HL-60 (cell line): ENCODE results near the gene MLLT1.

Experiments used
- CTCF ChIP-seq: IDR thresholded peaks from one replicate; pipeline ENCODE4 v1.5.1; 2011; ENCODE audit warnings: low read length, control low read depth, inconsistent platforms; ENCODE audit not compliant: insufficient read depth
- POLR2AphosphoS5 ChIP-seq: IDR thresholded peaks from 2 replicates; pipeline ENCODE4 v1.6.1; 2012; ENCODE audit warnings: low read depth
- SPI1 ChIP-seq: IDR thresholded peaks from 2 replicates; pipeline ENCODE4 v1.6.1; 2012; ENCODE audit warnings: low read depth, mild to moderate bottlenecking, borderline replicate concordance
- TF ChIP-seq, protein P1 (sequence below): IDR thresholded peaks from 2 replicates; pipeline ENCODE4 v1.6.1; 2012; ENCODE audit warnings: low read depth; ENCODE audit not compliant: insufficient replicate concordance

GRCh38 chr19:6260912-6261650, 18.7 kb downstream of the MLLT1 start:
- TF ChIP-seq CTCF (peak; percentile 52), POLR2AphosphoS5 (no peak), SPI1 (no peak)
- TF ChIP-seq, protein P1, sequence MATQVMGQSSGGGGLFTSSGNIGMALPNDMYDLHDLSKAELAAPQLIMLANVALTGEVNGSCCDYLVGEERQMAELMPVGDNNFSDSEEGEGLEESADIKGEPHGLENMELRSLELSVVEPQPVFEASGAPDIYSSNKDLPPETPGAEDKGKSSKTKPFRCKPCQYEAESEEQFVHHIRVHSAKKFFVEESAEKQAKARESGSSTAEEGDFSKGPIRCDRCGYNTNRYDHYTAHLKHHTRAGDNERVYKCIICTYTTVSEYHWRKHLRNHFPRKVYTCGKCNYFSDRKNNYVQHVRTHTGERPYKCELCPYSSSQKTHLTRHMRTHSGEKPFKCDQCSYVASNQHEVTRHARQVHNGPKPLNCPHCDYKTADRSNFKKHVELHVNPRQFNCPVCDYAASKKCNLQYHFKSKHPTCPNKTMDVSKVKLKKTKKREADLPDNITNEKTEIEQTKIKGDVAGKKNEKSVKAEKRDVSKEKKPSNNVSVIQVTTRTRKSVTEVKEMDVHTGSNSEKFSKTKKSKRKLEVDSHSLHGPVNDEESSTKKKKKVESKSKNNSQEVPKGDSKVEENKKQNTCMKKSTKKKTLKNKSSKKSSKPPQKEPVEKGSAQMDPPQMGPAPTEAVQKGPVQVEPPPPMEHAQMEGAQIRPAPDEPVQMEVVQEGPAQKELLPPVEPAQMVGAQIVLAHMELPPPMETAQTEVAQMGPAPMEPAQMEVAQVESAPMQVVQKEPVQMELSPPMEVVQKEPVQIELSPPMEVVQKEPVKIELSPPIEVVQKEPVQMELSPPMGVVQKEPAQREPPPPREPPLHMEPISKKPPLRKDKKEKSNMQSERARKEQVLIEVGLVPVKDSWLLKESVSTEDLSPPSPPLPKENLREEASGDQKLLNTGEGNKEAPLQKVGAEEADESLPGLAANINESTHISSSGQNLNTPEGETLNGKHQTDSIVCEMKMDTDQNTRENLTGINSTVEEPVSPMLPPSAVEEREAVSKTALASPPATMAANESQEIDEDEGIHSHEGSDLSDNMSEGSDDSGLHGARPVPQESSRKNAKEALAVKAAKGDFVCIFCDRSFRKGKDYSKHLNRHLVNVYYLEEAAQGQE = no peak
